ENCODE data around the gene SAFB2. TPM values are rescaled to one million over a fixed set of nuclear protein-coding genes. Genes with fewer than 3 reads are reported as not detected.

The SAFB2 gene
- total RNA-seq, 1 donor from 2014 or later = 74.2 TPM

DNA sequence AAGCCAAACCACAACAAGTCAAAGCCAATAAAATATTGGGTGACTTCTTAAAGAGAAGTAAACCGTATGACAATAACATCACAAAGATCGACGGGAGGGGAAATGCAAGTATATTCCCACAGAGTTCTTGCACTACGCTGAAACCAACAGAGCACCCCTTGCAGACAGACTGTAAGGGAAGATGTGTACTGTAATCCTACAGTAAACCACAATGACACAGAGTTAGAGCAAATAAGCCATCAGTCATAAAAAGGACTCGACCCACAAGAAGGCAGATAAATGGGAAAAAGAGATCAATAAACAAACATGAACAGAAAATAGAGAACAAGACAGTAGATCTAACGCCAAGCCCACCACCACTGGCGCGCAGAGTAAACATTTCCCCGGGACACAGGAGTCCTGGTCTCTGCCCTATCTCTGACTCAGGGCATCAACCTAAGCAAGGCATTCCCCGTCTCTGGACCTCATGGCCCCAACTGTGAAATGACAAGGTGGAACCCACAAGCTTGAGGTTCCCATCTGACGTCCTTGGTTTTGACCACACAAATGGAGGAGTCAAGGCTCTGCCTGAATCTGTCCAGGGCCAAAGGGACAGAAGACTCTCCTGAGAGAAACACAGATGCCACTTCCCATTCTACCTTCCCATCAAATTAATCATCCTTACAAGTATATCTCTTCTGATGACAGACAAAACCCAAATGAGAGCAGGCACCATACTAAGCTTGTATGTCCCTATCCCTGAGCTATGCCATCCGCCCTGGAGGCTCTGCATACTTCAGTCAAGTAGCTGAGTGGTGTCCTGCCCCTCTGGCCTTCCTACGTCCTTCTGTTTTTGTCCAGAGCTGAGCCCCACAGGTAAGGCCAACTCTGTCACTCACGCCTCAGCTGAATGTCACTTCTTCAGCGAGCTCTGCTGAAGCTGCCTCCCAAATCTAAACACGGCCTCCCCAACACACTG, 15.0 kb downstream of the SAFB2 start:
- no peak for DNase-seq
- ATAC-seq = no peak
- H3K27ac ChIP-seq = no peak overlapping the region
- H3K27me3 ChIP-seq = no peaks in the 10 kb centered on the region
- intact Hi-C loops (cut with DNase I) = no loop called here
- H3K4me1 ChIP-seq = no peaks in the 10 kb centered on the region
- H3K36me3 ChIP-seq = peaks cover 92% of the 10 kb centered on the region
- TF ChIP-seq CTCF (IDR thresholded peaks at IDR 0.05) = no peak
- no peak overlapping the region for H3K4me3 ChIP-seq
- no peaks in the 10 kb centered on the region for H3K9me3 ChIP-seq

GRCh38 chr19:5605362-5605761, 17.2 kb downstream of the SAFB2 start:
- Histone ChIP-seq H3K9me3 (no peaks in the 10 kb centered on the region), H3K4me1 (no peaks in the 10 kb centered on the region), H3K27me3 (no peaks in the 10 kb centered on the region), H3K36me3 (peaks cover 98% of the 10 kb centered on the region), H3K27ac (no peak overlapping the region), H3K4me3 (no peak overlapping the region)
- no peak for TF ChIP-seq CTCF (IDR thresholded peaks at IDR 0.05)
- no peak for ATAC-seq
- intact Hi-C loops (cut with DNase I) = no loop called here
- DNase-seq = no peak

- H3K36me3 ChIP-seq = peaks cover 98% of the 10 kb centered on the region
- no peaks in the 10 kb centered on the region for H3K9me3 ChIP-seq
- DNase-seq (no peak), ATAC-seq (no peak)
- H3K27me3 ChIP-seq = no peaks in the 10 kb centered on the region
- no peak overlapping the region for H3K4me3 ChIP-seq
- intact Hi-C loops (cut with DNase I) = no loop called here
- H3K27ac ChIP-seq = no peak overlapping the region
- TF ChIP-seq CTCF (IDR thresholded peaks at IDR 0.05) = no peak
- H3K4me1 ChIP-seq = no peaks in the 10 kb centered on the region
Measured at GRCh38 chr19:5603626-5604025, 18.9 kb downstream of the SAFB2 start.

GRCh38 chr19:5600797-5601196, 21.8 kb downstream of the SAFB2 start:
- Histone ChIP-seq H3K4me3 (no peak overlapping the region), H3K27ac (no peak overlapping the region), H3K36me3 (peaks cover 98% of the 10 kb centered on the region), H3K27me3 (no peaks in the 10 kb centered on the region), H3K9me3 (no peaks in the 10 kb centered on the region), H3K4me1 (no peaks in the 10 kb centered on the region)
- no peak for DNase-seq
- no peak for ATAC-seq
- intact Hi-C loops (cut with DNase I) = no loop called here
- TF ChIP-seq CTCF (IDR thresholded peaks at IDR 0.05) = no peak

GRCh38 chr19:5595745-5596144, 26.8 kb downstream of the SAFB2 start:
- no peak for ATAC-seq
- intact Hi-C loops (cut with DNase I) = no loop called here
- H3K4me3 ChIP-seq = no peak overlapping the region
- no peak for DNase-seq
- no peaks in the 10 kb centered on the region for H3K9me3 ChIP-seq
- no peaks in the 10 kb centered on the region for H3K27me3 ChIP-seq
- H3K4me1 ChIP-seq = no peaks in the 10 kb centered on the region
- peaks cover 100% of the 10 kb centered on the region for H3K36me3 ChIP-seq
- TF ChIP-seq CTCF (IDR thresholded peaks at IDR 0.05) = no peak
- no peak overlapping the region for H3K27ac ChIP-seq
